ENCODE measurements around the gene SP2. TPM values are rescaled to one million over a fixed set of nuclear protein-coding genes. Genes with fewer than 3 reads are reported as not detected.

SP2 gene
- total RNA-seq, 1 experiment from 2014 or later: 22.2 TPM

GRCh38 chr17:47846716-47847340 lies 49.2 kb upstream of the SP2 start:
- intact Hi-C loops (cut with micrococcal nuclease): no loop called here
- RAD21 ChIA-PET (ENCODE audit: low non-redundant PET in 1 of 2, low total read pairs in 2 of 2, uncharacterized antibody in 2 of 2, unreplicated experiment in 2 of 2): interaction anchor here in 1 of 2 experiments (1.7 kb wide), 1 partner anchor 43 kb away, joined by 4 read pairs; no protein-coding TSS in a partner anchor
- CTCF ChIA-PET: interaction anchor here (1.2 to 12.6 kb wide), 4 partner anchors 9 to 100 kb away, joined by 3 to 393 read pairs (median 4); partner anchors contain the start of genes PNPO and SP2
- no TSS peak for BruUV-seq (replicated peaks)
- Histone ChIP-seq H3K79me2 (ENCODE audit: insufficient read depth, low read length) (peaks cover 23% of the 10 kb centered on the region; the same call in 1 of the 2 replicates), H3K9ac (ENCODE audit: low read length) (no peak overlapping the region), H3K9me2 (ENCODE audit: insufficient read depth) (no peaks in the 10 kb centered on the region), H3K4me2 (ENCODE audit: low read length) (no peak overlapping the region), H3K4me1 (ENCODE audit: control insufficient read depth in 1 of 2, insufficient read depth in 2 of 2, low read length in 2 of 2) (peaks cover 27 to 56% of the 10 kb centered on the region in 2 experiments), H4K20me1 (ENCODE audit: insufficient read depth) (no peaks in the 10 kb centered on the region), H3K27ac (ENCODE audit: low read depth, low read length) (no peak overlapping the region), H3K27me3 (ENCODE audit: insufficient read depth, low read length) (no peaks in the 10 kb centered on the region), H3K4me3 (replicated peaks in 1 of 2; ENCODE audit: low read depth in 1 of 2, low read length in 2 of 2) (no peak overlapping the region), H3K9me3 (ENCODE audit: control insufficient read depth in 1 of 2, insufficient read depth in 1 of 2, low read depth in 1 of 2, low read length in 2 of 2) (no peaks in the 10 kb centered on the region), H2AFZ (ENCODE audit: low read depth, low read length, poor library complexity, severe bottlenecking) (no peak overlapping the region), H3K36me3 (ENCODE audit: control insufficient read depth in 1 of 2, insufficient read depth in 2 of 2, low read length in 2 of 2) (no peaks in the 10 kb centered on the region; a peak in 1 of 4 replicates)
- TF ChIP-seq ZNF274 (IDR thresholded peaks at IDR 0.05; ENCODE audit: low read depth, low read length) (no peak), SRF (IDR thresholded peaks at IDR 0.05; ENCODE audit: low read depth) (no peak), ELF1 (IDR thresholded peaks at IDR 0.05; ENCODE audit: borderline replicate concordance, low read depth) (no peak), CEBPB (IDR thresholded peaks at IDR 0.05; ENCODE audit: low read depth) (no peak), TCF7L2 (IDR thresholded peaks at IDR 0.05; ENCODE audit: borderline replicate concordance, extremely low read depth, insufficient read depth, insufficient read length) (no peak), ZFX (IDR thresholded peaks at IDR 0.05) (no peak), EZH2 (IDR thresholded peaks at IDR 0.05) (no peak), EGR1 (IDR thresholded peaks at IDR 0.05; ENCODE audit: low read depth) (no peak), YY1 (IDR thresholded peaks at IDR 0.05; ENCODE audit: extremely low read depth, insufficient replicate concordance, low read depth, low read length) (no peak), ATF3 (IDR thresholded peaks at IDR 0.05) (no peak), CBX3 (IDR thresholded peaks at IDR 0.05; ENCODE audit: low read depth) (no peak), POLR2AphosphoS5 (IDR thresholded peaks at IDR 0.05; ENCODE audit: low read depth, low read length) (no peak), ZBTB33 (IDR thresholded peaks at IDR 0.05; ENCODE audit: extremely low read depth, insufficient replicate concordance, low read length) (no peak), SP1 (IDR thresholded peaks at IDR 0.05; ENCODE audit: low read depth) (no peak), SIN3A (IDR thresholded peaks at IDR 0.05; ENCODE audit: low read depth) (no peak), MAX (IDR thresholded peaks at IDR 0.05) (no peak), POLR2A (IDR thresholded peaks at IDR 0.05; ENCODE audit: borderline replicate concordance, extremely low read depth, insufficient read depth, insufficient read length) (no peak), CTCF (IDR thresholded peaks at IDR 0.05 in 2 of 3, conservative IDR thresholded peaks at IDR 0.05 in 1 of 3; ENCODE audit: borderline replicate concordance in 1 of 3, insufficient read depth in 1 of 3, low read depth in 2 of 3, low read length in 2 of 3) (no peak), REST (IDR thresholded peaks at IDR 0.05; ENCODE audit: low read depth) (no peak)
- DNase-seq (ENCODE audit: low read depth, low spot score): no peak
- no peak for ATAC-seq
- POLR2A ChIA-PET: interaction anchor here (1.0 kb wide), 1 partner anchor 15 kb away, joined by 3 read pairs; the partner anchor contains the start of genes LRRC46 and MRPL10
